ENCODE results near the gene NTN3. TPM values are rescaled to one million over a fixed set of nuclear protein-coding genes. Genes with fewer than 3 reads are reported as not detected.

The NTN3 gene
- total and polyA plus RNA-seq, 2 of the 4 experiments (the other 2 are of a cell fraction): 0.18 to 0.38 TPM

GRCh38 chr16:2485811-2486507 lies 14.9 kb downstream of the NTN3 start:
- no peak overlapping the region for H3K14ac ChIP-seq (replicated peaks; ENCODE audit: low read depth, low read length)
- peaks cover 28% of the 10 kb centered on the region for H3K4me1 ChIP-seq (ENCODE audit: control insufficient read depth, insufficient read depth, low read length)
- no peak overlapping the region for H3K4me3 ChIP-seq (ENCODE audit: insufficient read depth, low read depth, low read length)
- no peak overlapping the region for H2BK120ac ChIP-seq (ENCODE audit: low read depth, low read length)
- no peak overlapping the region for H3K9ac ChIP-seq (ENCODE audit: low read depth, low read length)
- dilution Hi-C loops (cut with HindIII; ENCODE audit: low sequenced_read_pairs, unreplicated experiment) (no loop called here), intact Hi-C loops (cut with micrococcal nuclease) (no loop called here), in situ Hi-C loops (cut with MboI; ENCODE audit: low sequenced_read_pairs) (no loop called here)
- TF ChIP-seq SMC3 (IDR thresholded peaks at IDR 0.05; ENCODE audit: low read depth, low read length) (no peak), MXI1 (IDR thresholded peaks at IDR 0.05; ENCODE audit: borderline replicate concordance, low read depth, low read length) (no peak), MAFK (IDR thresholded peaks at IDR 0.05; ENCODE audit: low read depth, low read length) (no peak), BHLHE40 (IDR thresholded peaks at IDR 0.05; ENCODE audit: low read depth, low read length) (no peak), USF2 (IDR thresholded peaks at IDR 0.05; ENCODE audit: low read depth, low read length) (no peak), NFE2L2 (IDR thresholded peaks at IDR 0.05; ENCODE audit: low read depth, low read length) (no peak), RCOR1 (IDR thresholded peaks at IDR 0.05; ENCODE audit: insufficient replicate concordance, low read length) (no peak), ELK1 (IDR thresholded peaks at IDR 0.05; ENCODE audit: borderline replicate concordance, low read depth, low read length) (no peak), POLR2A (IDR thresholded peaks at IDR 0.05; ENCODE audit: low read depth, low read length) (no peak), CTCF (conservative IDR thresholded peaks at IDR 0.05; ENCODE audit: low read depth, low read length) (no peak), RAD21 (IDR thresholded peaks at IDR 0.05; ENCODE audit: low read length) (no peak), CEBPB (IDR thresholded peaks at IDR 0.05; ENCODE audit: low read depth, low read length) (no peak), FOS (IDR thresholded peaks at IDR 0.05; ENCODE audit: low read depth, low read length) (no peak), MAZ (IDR thresholded peaks at IDR 0.05; ENCODE audit: borderline replicate concordance, low read depth, low read length) (no peak), CHD1 (IDR thresholded peaks at IDR 0.05; ENCODE audit: low read depth, low read length) (no peak), RFX5 (IDR thresholded peaks at IDR 0.05; ENCODE audit: low read depth, low read length) (no peak)
- peaks cover 11% of the 10 kb centered on the region; the same call in 1 of the 2 replicates for H3K9me1 ChIP-seq (ENCODE audit: insufficient read depth, low read length)
- no peaks in the 10 kb centered on the region for H3K27me3 ChIP-seq (ENCODE audit: control insufficient read depth, insufficient read depth, low read length)
- H2AK5ac ChIP-seq (ENCODE audit: low read depth, low read length): no peak overlapping the region
- ATAC-seq (ENCODE audit: low read depth) (no peak), DNase-seq (no peak)
- H4K91ac ChIP-seq (ENCODE audit: insufficient read depth, low read depth, low read length): no peak overlapping the region
- POLR2A ChIA-PET (ENCODE audit: unreplicated experiment): no interaction called here
- no peak overlapping the region for H2BK20ac ChIP-seq (ENCODE audit: low read depth, low read length)
- no TSS peak for BruUV-seq (replicated peaks)
- no peak overlapping the region for H2BK5ac ChIP-seq (ENCODE audit: low read depth, low read length, poor library complexity, severe bottlenecking)
- H3K4ac ChIP-seq (ENCODE audit: low read depth, low read length): no peak overlapping the region
- 92% methylated on average over 5 of the region's 33 CpGs; no CpG with 5 or more reads in 1 of the 2 experiments for WGBS, 2 experiments (ENCODE audit: extremely low coverage in 2 of 2, insufficient read length in 1 of 2)
- no peaks in the 10 kb centered on the region for H3K9me3 ChIP-seq (ENCODE audit: control insufficient read depth, insufficient read depth, low read length)
- H3K56ac ChIP-seq (ENCODE audit: extremely low read depth, insufficient read depth, low read length): no peak overlapping the region
- no peak overlapping the region for H3K4me2 ChIP-seq (ENCODE audit: low read depth, low read length)
- no peak overlapping the region for H3K23ac ChIP-seq (ENCODE audit: low read depth, low read length)
- CTCF ChIA-PET: interaction anchor here (0.5 kb wide), 1 partner anchor 45 kb away, joined by 3 read pairs; no protein-coding TSS in a partner anchor
- H2BK15ac ChIP-seq (ENCODE audit: low read depth, low read length): no peak overlapping the region
- H4K5ac ChIP-seq (ENCODE audit: low read depth, low read length): no peak overlapping the region
- H2AFZ ChIP-seq (replicated peaks; ENCODE audit: low read length, poor library complexity): no peak overlapping the region
- peaks cover 21% of the 10 kb centered on the region for H4K20me1 ChIP-seq (ENCODE audit: insufficient read depth, low read length)
- peak overlapping the region; percentile 45 for H2AK9ac ChIP-seq (replicated peaks; ENCODE audit: low read depth, low read length, poor library complexity)
- H3K79me1 ChIP-seq (ENCODE audit: low read depth in 1 of 2, low read length in 2 of 2): peaks cover 37 to 75% of the 10 kb centered on the region in 2 experiments
- no peak overlapping the region for H4K8ac ChIP-seq (ENCODE audit: low read depth in 2 of 2, low read length in 2 of 2)
- peaks cover 2% of the 10 kb centered on the region; the same call in 1 of the 2 replicates for H3K36me3 ChIP-seq (ENCODE audit: control insufficient read depth, insufficient read depth, low read length)
- H3K18ac ChIP-seq (ENCODE audit: low read depth, low read length): no peak overlapping the region
- no peak overlapping the region for H3K27ac ChIP-seq (ENCODE audit: insufficient read depth, low read length)

Measured in IMR-90 (cell line).